Inferior parietal cortex (tissue), 1 donor: ENCODE data around the gene SMYD5.

Experiments used
- DNase-seq: peaks from one replicate; pipeline ENCODE4 v3.0.0-alpha.2; 2016; ENCODE audit errors: extremely low spot score

SMYD5 gene

GRCh38 chr2:73238976-73239375 is 24.9 kb downstream of the SMYD5 start:
- DNase-seq, result peak; percentile 36

- no peak for DNase-seq
Observed at GRCh38 chr2:73239776-73240175, 25.7 kb downstream of the SMYD5 start.

- no peak for DNase-seq
Observed at GRCh38 chr2:73243884-73244570, 30.0 kb downstream of the SMYD5 start.

GRCh38 chr2:73244580-73244979 is 30.5 kb downstream of the SMYD5 start:
- DNase-seq, result no peak

GRCh38 chr2:73246850-73247249 is 32.8 kb downstream of the SMYD5 start:
- no peak for DNase-seq

- DNase-seq, result no peak
Observed at GRCh38 chr2:73249636-73250035, 35.6 kb downstream of the SMYD5 start.

- no peak for DNase-seq
Observed at GRCh38 chr2:73250872-73251846, 37.1 kb downstream of the SMYD5 start.

- DNase-seq, result no peak
Observed at GRCh38 chr2:73252238-73253027, 38.4 kb downstream of the SMYD5 start.

- no peak for DNase-seq
Observed at GRCh38 chr2:73253400-73253799, 39.4 kb downstream of the SMYD5 start.

GRCh38 chr2:73253901-73254300 is 39.9 kb downstream of the SMYD5 start:
- no peak for DNase-seq

- no peak for DNase-seq
Observed at GRCh38 chr2:73254343-73255006, 40.4 kb downstream of the SMYD5 start.

GRCh38 chr2:73255007-73255644 is 41.1 kb downstream of the SMYD5 start:
- no peak for DNase-seq

GRCh38 chr2:73255907-73256617 is 42.0 kb downstream of the SMYD5 start:
- DNase-seq, result no peak

GRCh38 chr2:73256618-73256922 is 42.5 kb downstream of the SMYD5 start:
- no peak for DNase-seq

GRCh38 chr2:73257021-73257420 is 43.0 kb downstream of the SMYD5 start:
- DNase-seq, result no peak

- no peak for DNase-seq
Observed at GRCh38 chr2:73257425-73258125, 43.5 kb downstream of the SMYD5 start.

GRCh38 chr2:73258186-73258912 is 44.3 kb downstream of the SMYD5 start:
- DNase-seq, result no peak

- no peak for DNase-seq
Observed at GRCh38 chr2:73258913-73259215, 44.8 kb downstream of the SMYD5 start.

- DNase-seq, result no peak
Observed at GRCh38 chr2:73259276-73259675, 45.2 kb downstream of the SMYD5 start.
